A673 (cell line): ENCODE measurements around the gene LAIR1. TPM values are rescaled to one million over a fixed set of nuclear protein-coding genes. Genes with fewer than 3 reads are reported as not detected.

Source experiments
- Bru-seq: library from RNA; stranded (reverse); fragments of 400-500 nt; gene quantifications from one replicate; lab custom pipeline; 2021; lab: Mats Ljungman, UMichigan
- BruChase-seq, 2 experiments: library from RNA; stranded (reverse); fragments of 400-500 nt; gene quantifications; one replicate each; lab custom pipeline; 2021; lab: Mats Ljungman, UMichigan
- BruUV-seq: library from RNA; stranded (reverse); fragments of 400-500 nt; replicated peaks from 2 replicates; lab custom pipeline; 2021; lab: Mats Ljungman, UMichigan
- CTCF ChIA-PET: fragments of 300-600 bp; sonication (Branson Sonifier 250); formaldehyde crosslinking; loops from one replicate; lab custom pipeline; 2022; ENCODE audit warnings: antibody characterized with exemption; lab: Charles Lee
- POLR2A ChIA-PET: fragments of 300-600 bp; sonication (Branson Sonifier 250); formaldehyde crosslinking; loops from one replicate; lab custom pipeline; 2022; ENCODE audit warnings: antibody characterized with exemption; ENCODE audit not compliant: low non-redundant PET; lab: Charles Lee
- DNase-seq: peaks from one replicate; pipeline ENCODE4 v3.0.0-alpha.2; 2015; ENCODE audit warnings: low spot score
- H3K27ac ChIP-seq: fragments of 200-600 bp; sonication (generic); 2 replicates; pipeline ENCODE4 v1.5.1; 2016; ENCODE audit warnings: mixed run types, low read depth, mild to moderate bottlenecking, mixed read lengths, antibody characterized with exemption, low read length; ENCODE audit not compliant: poor library complexity, severe bottlenecking
- H3K27me3 ChIP-seq: fragments of 200-600 bp; sonication (generic); replicated peaks from 2 replicates; pipeline ENCODE4 v1.6.1; 2017; ENCODE audit warnings: mixed run types, low read depth, mild to moderate bottlenecking, mixed read lengths, antibody characterized with exemption, low read length; ENCODE audit not compliant: insufficient read depth, poor library complexity
- H3K36me3 ChIP-seq: fragments of 200-600 bp; sonication (generic); 2 replicates; pipeline ENCODE4 v1.6.1; 2016; ENCODE audit warnings: mixed run types, mild to moderate bottlenecking, mixed read lengths, antibody characterized with exemption, low read length; ENCODE audit not compliant: insufficient read depth, poor library complexity, severe bottlenecking
- H3K4me1 ChIP-seq: fragments of 200-600 bp; sonication (generic); 2 replicates; pipeline ENCODE4 v1.6.1; 2017; ENCODE audit warnings: mixed run types, mild to moderate bottlenecking, mixed read lengths, antibody characterized with exemption, low read length; ENCODE audit not compliant: insufficient read depth, poor library complexity, severe bottlenecking
- H3K4me3 ChIP-seq: fragments of 200-600 bp; sonication (generic); 2 replicates; pipeline ENCODE4 v1.5.1; 2016; ENCODE audit warnings: low read depth, mixed run types, mild to moderate bottlenecking, mixed read lengths, low read length; ENCODE audit not compliant: poor library complexity, severe bottlenecking
- H3K9me3 ChIP-seq: fragments of 200-600 bp; sonication (generic); 2 replicates; pipeline ENCODE4 v1.6.1; 2016; ENCODE audit warnings: mixed run types, low read depth, mild to moderate bottlenecking, mixed read lengths, antibody characterized with exemption, low read length; ENCODE audit not compliant: poor library complexity, severe bottlenecking
- CTCF ChIP-seq: fragments of 300-800, 200-600 bp; sonication (generic); conservative IDR thresholded peaks from 2 replicates; pipeline ENCODE4 v1.5.1; 2017; ENCODE audit warnings: low read depth, mild to moderate bottlenecking, antibody characterized with exemption, low read length, moderate library complexity, mixed read lengths
- EZH2 ChIP-seq: fragments of 200-600 bp; sonication (generic); IDR thresholded peaks from 2 replicates; pipeline ENCODE4 v1.6.1; 2017; ENCODE audit warnings: borderline replicate concordance, low read depth, mild to moderate bottlenecking, mixed read lengths, antibody characterized with exemption, low read length; ENCODE audit not compliant: poor library complexity, severe bottlenecking
- intact Hi-C: fragments of 100-400 bp; cut with micrococcal nuclease; formaldehyde crosslinking; loops from one replicate; pipeline ENCODE4 v1.10.0; 2022; ENCODE audit not compliant: unreplicated experiment
- long read RNA-seq: library from polyadenylated mRNA; stranded (forward); transcript quantifications from one replicate; pipeline ENCODE4 v2.0.0, GENCODE V29; 2022
- total RNA-seq: library from RNA; stranded (reverse); gene quantifications from 2 replicates; pipeline ENCODE4 v1.2.3, GENCODE V29; 2021

Gene LAIR1, protein sequence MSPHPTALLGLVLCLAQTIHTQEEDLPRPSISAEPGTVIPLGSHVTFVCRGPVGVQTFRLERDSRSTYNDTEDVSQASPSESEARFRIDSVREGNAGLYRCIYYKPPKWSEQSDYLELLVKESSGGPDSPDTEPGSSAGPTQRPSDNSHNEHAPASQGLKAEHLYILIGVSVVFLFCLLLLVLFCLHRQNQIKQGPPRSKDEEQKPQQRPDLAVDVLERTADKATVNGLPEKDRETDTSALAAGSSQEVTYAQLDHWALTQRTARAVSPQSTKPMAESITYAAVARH
- total RNA-seq (not detected in 2 replicates), Bru-seq, nascent RNA (not detected), BruChase-seq, experiment 1, labeled RNA remaining after a 2-hour chase (not detected), BruChase-seq, experiment 2, labeled RNA remaining after a 6-hour chase (not detected)
- long read RNA-seq, result 0 reads

DNA sequence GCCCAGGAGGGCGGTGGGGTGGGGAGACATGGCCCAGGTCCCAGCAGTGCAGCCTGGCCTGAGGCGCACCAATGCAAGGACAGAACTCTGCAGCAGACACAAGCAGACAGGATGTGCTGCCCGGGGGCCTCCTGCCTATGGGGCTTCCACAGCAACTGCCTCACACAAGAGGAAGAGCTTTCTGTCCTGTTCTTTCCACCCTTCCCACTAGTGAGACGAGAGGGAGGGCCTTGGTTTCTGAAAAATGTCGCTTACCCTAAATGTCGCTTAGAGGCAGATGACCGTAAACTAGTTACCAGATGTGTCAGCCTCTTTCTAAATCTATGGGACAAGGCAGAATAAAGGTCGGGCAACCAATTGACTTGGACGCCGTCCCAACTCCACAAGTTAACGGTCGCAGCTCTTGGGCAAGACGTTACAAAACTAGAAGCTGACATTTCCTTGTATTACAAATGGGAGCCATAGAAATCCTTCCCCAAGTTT lies at the start of gene LAIR1:
TSS of gene LAIR1 (minus strand) at position 157 of the 483 bp plus-strand sequence. CDS start at position 30, 127 bp downstream.
- no peak within 1 kb of the TSS for H3K27ac ChIP-seq
- H3K4me3 ChIP-seq, result no peak within 1 kb of the TSS
- no peak for DNase-seq
- ChIA-PET POLR2A (no interaction called here), CTCF (no interaction called here)
- no peaks in the 10 kb centered on the region for H3K36me3 ChIP-seq
- TF ChIP-seq EZH2 (no peak), CTCF (no peak)
- H3K4me1 ChIP-seq, result no peaks in the 10 kb centered on the region
- intact Hi-C loops, result no loop called here
- H3K27me3 ChIP-seq, result no peaks in the 10 kb centered on the region
- H3K9me3 ChIP-seq, result no peaks in the 10 kb centered on the region
- no TSS peak for BruUV-seq

DNA sequence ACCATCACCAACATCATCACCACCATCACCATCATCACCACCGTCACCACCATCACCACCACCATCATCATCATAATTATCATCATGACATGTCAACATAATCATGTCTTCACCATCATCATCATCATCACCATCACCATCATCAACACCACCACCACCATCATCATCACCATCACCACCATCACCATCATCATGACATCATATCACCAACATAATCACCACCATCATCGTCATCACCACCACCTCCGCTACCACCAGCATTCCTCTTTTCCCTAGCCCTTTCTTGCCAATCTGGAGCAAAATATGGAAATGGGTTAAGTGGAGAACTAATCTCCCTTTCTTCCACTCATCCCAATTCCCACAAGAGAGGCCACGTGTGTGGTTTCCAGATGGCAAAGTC lies 49.4 kb upstream of the LAIR1 start:
- intact Hi-C loops, result no loop called here
- ChIA-PET CTCF (no interaction called here), POLR2A (no interaction called here)
- H3K4me1 ChIP-seq, result peaks cover 4% of the 10 kb centered on the region
- H3K4me3 ChIP-seq, result no peak overlapping the region
- H3K36me3 ChIP-seq, result no peaks in the 10 kb centered on the region
- H3K9me3 ChIP-seq, result no peaks in the 10 kb centered on the region
- H3K27ac ChIP-seq, result no peak overlapping the region
- no peak for DNase-seq
- TF ChIP-seq EZH2, result no peak
- no peak; the same call in 1 of the 2 replicates for TF ChIP-seq CTCF
- H3K27me3 ChIP-seq, result peaks cover 20% of the 10 kb centered on the region
- no TSS peak for BruUV-seq

- intact Hi-C loops, result no loop called here
- TF ChIP-seq CTCF (no peak), EZH2 (no peak)
- Histone ChIP-seq H3K4me1 (peaks cover 4% of the 10 kb centered on the region), H3K4me3 (no peak overlapping the region), H3K36me3 (no peaks in the 10 kb centered on the region), H3K9me3 (no peaks in the 10 kb centered on the region), H3K27me3 (peaks cover 20% of the 10 kb centered on the region), H3K27ac (no peak overlapping the region)
- ChIA-PET POLR2A (no interaction called here), CTCF (no interaction called here)
- no peak for DNase-seq
- no TSS peak for BruUV-seq
Observed at GRCh38 chr19:54412877-54413276, 48.1 kb upstream of the LAIR1 start.
